A172 (cell line): ENCODE results near the gene NCS1. TPM values are rescaled to one million over a fixed set of nuclear protein-coding genes. Genes with fewer than 3 reads are reported as not detected.
A peak's percentile ranks its signal among the peaks of the same experiment; 100 is the strongest.
"Not testable (repeated sequence)": the region's sequence is repeated elsewhere in the genome, so short reads cannot be mapped to it uniquely, and the experiment has no call there.

ENCODE experiments used
- DNase-seq: peaks from one replicate; pipeline ENCODE4 v3.0.0-alpha.2; 2015; ENCODE audit warnings: low spot score
- total RNA-seq: library from RNA; depleted of rRNA; stranded (reverse); fragments of >200 nt; shearing (Covaris generic); gene quantifications from 2 replicates; pipeline ENCODE4 v1.2.3, GENCODE V29; 2014

The NCS1 gene
- total RNA-seq, 1 experiment from 2014 or later, result 42.6 TPM

GRCh38 chr9:130237076-130237475, 64.9 kb downstream of the NCS1 start:
- DNase-seq, result no peak

- DNase-seq, result no peak
These were observed 65.7 kb downstream of the NCS1 start for GRCh38 chr9:130237763-130238524.

- no peak for DNase-seq
These were observed 67.1 kb downstream of the NCS1 start for GRCh38 chr9:130239363-130239695.

- DNase-seq, result peak; percentile 24
These were observed 67.6 kb downstream of the NCS1 start for GRCh38 chr9:130239741-130240241.

- peak; percentile 68 for DNase-seq
These were observed 68.4 kb downstream of the NCS1 start for GRCh38 chr9:130240410-130241197.

- no peak for DNase-seq
These were observed 69.0 kb downstream of the NCS1 start for GRCh38 chr9:130241198-130241535.

- no peak for DNase-seq
These were observed 70.2 kb downstream of the NCS1 start for GRCh38 chr9:130242270-130243014.

- peak; percentile 36 for DNase-seq
These were observed 71.0 kb downstream of the NCS1 start for GRCh38 chr9:130243015-130243881.

- DNase-seq, result no peak
These were observed 71.6 kb downstream of the NCS1 start for GRCh38 chr9:130243882-130244170.

- DNase-seq, result no peak
These were observed 72.5 kb downstream of the NCS1 start for GRCh38 chr9:130244548-130245165.

GRCh38 chr9:130245474-130245873, 73.3 kb downstream of the NCS1 start:
- no peak for DNase-seq

- no peak for DNase-seq
These were observed 73.9 kb downstream of the NCS1 start for GRCh38 chr9:130246126-130246525.

- DNase-seq, result no peak
These were observed 82.8 kb downstream of the NCS1 start for GRCh38 chr9:130254747-130255630.

GRCh38 chr9:130255631-130256134, 83.5 kb downstream of the NCS1 start:
- DNase-seq, result no peak

- no peak for DNase-seq
These were observed 84.4 kb downstream of the NCS1 start for GRCh38 chr9:130256644-130257043.

GRCh38 chr9:130258137-130258536, 85.9 kb downstream of the NCS1 start:
- not testable (repeated sequence) for DNase-seq

- DNase-seq, result no peak
These were observed 86.8 kb downstream of the NCS1 start for GRCh38 chr9:130259044-130259443.

- no peak for DNase-seq
These were observed 88.9 kb downstream of the NCS1 start for GRCh38 chr9:130260816-130261765.
